HEK293T (cell line): Measurements from ENCODE around the gene AFG3L2.

ENCODE experiments used
- ARNT ChIP-seq: fragments of 450-650 bp; IDR thresholded peaks from 2 replicates; pipeline ENCODE4 v1.6.1; 2017; ENCODE audit warnings: mild to moderate bottlenecking
- BHLHE40 ChIP-seq: fragments of 450-650 bp; IDR thresholded peaks from 2 replicates; pipeline ENCODE4 v1.6.1; 2016; ENCODE audit warnings: mild to moderate bottlenecking, moderate library complexity, borderline replicate concordance
- PKNOX1 ChIP-seq: fragments of 450-650 bp; IDR thresholded peaks from 2 replicates; pipeline ENCODE4 v1.6.1; 2016
- SP1 ChIP-seq: fragments of 450-650 bp; IDR thresholded peaks from 2 replicates; pipeline ENCODE4 v1.6.1; 2017
- SUZ12 ChIP-seq: fragments of 450-650 bp; IDR thresholded peaks from 2 replicates; pipeline ENCODE4 v1.6.1; 2016; ENCODE audit warnings: mild to moderate bottlenecking
- TARDBP ChIP-seq: fragments of 450-650 bp; IDR thresholded peaks from 2 replicates; pipeline ENCODE4 v1.6.1; 2016

GRCh38 chr18:12411456-12411855 is 34.4 kb upstream of the AFG3L2 start:
- TF ChIP-seq PKNOX1 (no peak), SUZ12 (no peak), BHLHE40 (no peak), SP1 (no peak), TARDBP (no peak), ARNT (no peak)
